CD8-positive, alpha-beta memory T cell (primary cell): ENCODE results near the gene OSGEP. TPM values are rescaled to one million over a fixed set of nuclear protein-coding genes. Genes with fewer than 3 reads are reported as not detected.

Experiments used
- CTCF ChIA-PET: fragments of 350-600 bp; sonication (Branson Sonifier 250); formaldehyde crosslinking; loops from one replicate; lab custom pipeline; 2021; ENCODE audit warnings: antibody characterized with exemption; lab: Charles Lee
- POLR2A ChIA-PET: fragments of 350-600 bp; sonication (Branson Sonifier 250); formaldehyde crosslinking; loops from one replicate; lab custom pipeline; 2021; ENCODE audit warnings: antibody characterized with exemption; lab: Charles Lee
- DNase-seq, 5 donors: peaks; one replicate each; pipeline versions ENCODE4 v3.0.0 to v3.0.0-alpha.2; 2020 to 2022; ENCODE audit warnings: mixed read lengths in 1 of 5
- H3K27ac ChIP-seq: one replicate; pipeline ENCODE4 v1.7.0; 2013; ENCODE audit warnings: low read depth, mild to moderate bottlenecking, low read length, moderate library complexity
- H3K27me3 ChIP-seq: 2 replicates; pipeline ENCODE4 v1.7.0; 2013; ENCODE audit warnings: low read length, mild to moderate bottlenecking; ENCODE audit not compliant: insufficient read depth, poor library complexity, severe bottlenecking
- H3K36me3 ChIP-seq: 2 replicates; pipeline ENCODE4 v1.7.0; 2013; ENCODE audit warnings: mild to moderate bottlenecking, low read length, moderate library complexity; ENCODE audit not compliant: insufficient read depth
- H3K4me1 ChIP-seq: 2 replicates; pipeline ENCODE4 v1.7.0; 2013; ENCODE audit warnings: mild to moderate bottlenecking, low read length, moderate library complexity; ENCODE audit not compliant: insufficient read depth
- H3K4me3 ChIP-seq: 2 replicates; pipeline ENCODE4 v1.7.0; 2013; ENCODE audit warnings: mild to moderate bottlenecking, low read length
- H3K9me3 ChIP-seq: 2 replicates; pipeline ENCODE4 v1.7.0; 2013; ENCODE audit warnings: mild to moderate bottlenecking, low read length
- H3K27ac Mint-ChIP-seq, 8 donors: one replicate each; pipeline ENCODE4 v1.8.0; 2020 to 2021; ENCODE audit warnings: mixed read lengths in 8 of 8, mild to moderate bottlenecking in 6 of 8, inconsistent platforms in 3 of 8, moderate library complexity in 3 of 8
- H3K27me3 Mint-ChIP-seq, 2 donors: one replicate each; pipeline ENCODE4 v1.8.0; 2020 to 2021; ENCODE audit warnings: mixed read lengths in 2 of 2, mild to moderate bottlenecking in 1 of 2, moderate library complexity in 1 of 2
- H3K36me3 Mint-ChIP-seq, 3 donors: one replicate each; pipeline ENCODE4 v1.8.0; 2020 to 2021; ENCODE audit warnings: mixed read lengths in 3 of 3, inconsistent platforms in 1 of 3, mild to moderate bottlenecking in 1 of 3
- H3K4me1 Mint-ChIP-seq, 3 donors: one replicate each; pipeline ENCODE4 v1.8.0; 2020 to 2021; ENCODE audit warnings: mixed read lengths in 3 of 3, inconsistent platforms in 1 of 3, mild to moderate bottlenecking in 1 of 3
- H3K4me3 Mint-ChIP-seq, 7 donors: one replicate each; pipeline ENCODE4 v1.8.0; 2020 to 2021; ENCODE audit warnings: mixed read lengths in 7 of 7, mild to moderate bottlenecking in 6 of 7, moderate library complexity in 4 of 7, inconsistent platforms in 2 of 7
- H3K9me3 Mint-ChIP-seq, 5 donors: one replicate each; pipeline ENCODE4 v1.8.0; 2020 to 2022; ENCODE audit warnings: mixed read lengths in 5 of 5, mild to moderate bottlenecking in 3 of 5, moderate library complexity in 2 of 5, inconsistent platforms in 1 of 5
- polyA plus RNA-seq: library from polyadenylated mRNA; unstranded; fragments of 300-500 nt; fragmentation: Illumina TruSeq; gene quantifications from one replicate; pipeline ENCODE4 v1.2.3, GENCODE V29; 2021
- total RNA-seq, 2 experiments: library from RNA; stranded (reverse); gene quantifications; one replicate each; pipeline ENCODE4 v1.2.3, GENCODE V29; 2021

OSGEP gene
- total RNA-seq = 10 to 100 TPM; 58.0 to 58.1 TPM
- 48.9 TPM for polyA plus RNA-seq

- Mint-ChIP-seq H3K4me3 (peak within 1 kb of the TSS in 1 of 7 donors; percentile 44), H3K27me3 (no peaks in the 10 kb centered on the region), H3K4me1 (peaks cover 20 to 36% (median 30%) of the 10 kb centered on the region in 3 donors), H3K9me3 (no peaks in the 10 kb centered on the region), H3K27ac (no peak within 1 kb of the TSS), H3K36me3 (peaks cover 5 to 34% (median 19%) of the 10 kb centered on the region in 3 donors)
- peak; percentile 96 to 99 (median 97) for DNase-seq
- peaks cover 59% of the 10 kb centered on the region for H3K36me3 ChIP-seq
- no peaks in the 10 kb centered on the region for H3K27me3 ChIP-seq
- peaks cover 25% of the 10 kb centered on the region for H3K4me1 ChIP-seq
- CTCF ChIA-PET = interaction anchor here (1.0 to 2.5 kb wide), 8 partner anchors 9 to 155 kb away, joined by 3 to 13 read pairs (median 5); partner anchors contain the start of gene PARP2
- no peaks in the 10 kb centered on the region for H3K9me3 ChIP-seq
- POLR2A ChIA-PET = interaction anchor here (0.6 to 2.2 kb wide), 10 partner anchors 10 to 786 kb away, joined by 3 to 18 read pairs (median 4); partner anchors contain the start of genes PARP2, PNP and TEP1
- peak within 1 kb of the TSS; percentile 87 for H3K27ac ChIP-seq
- peak within 1 kb of the TSS; percentile 78 for H3K4me3 ChIP-seq
Measured at GRCh38 chr14:20454516-20455354, at the start of gene OSGEP, which contains the start of gene APEX1. Gene OSGEP (minus strand): TSS chr14:20454812. CDS start chr14:20454683, 129 bp downstream. Gene APEX1 (plus strand): TSS chr14:20455226. CDS start chr14:20455646, 420 bp downstream.

- Histone ChIP-seq H3K4me3 (no peak overlapping the region), H3K27me3 (no peaks in the 10 kb centered on the region), H3K4me1 (no peaks in the 10 kb centered on the region), H3K9me3 (no peaks in the 10 kb centered on the region), H3K36me3 (no peaks in the 10 kb centered on the region), H3K27ac (no peak overlapping the region)
- no peak overlapping the region for H3K4me3 Mint-ChIP-seq
- no peaks in the 10 kb centered on the region for H3K9me3 Mint-ChIP-seq
- peaks cover 0 to 4% of the 10 kb centered on the region in 2 donors for H3K27me3 Mint-ChIP-seq
- H3K36me3 Mint-ChIP-seq = no peaks in the 10 kb centered on the region
- H3K4me1 Mint-ChIP-seq = no peaks in the 10 kb centered on the region
- no peak overlapping the region for H3K27ac Mint-ChIP-seq
- ChIA-PET POLR2A (no interaction called here), CTCF (no interaction called here)
- DNase-seq = no peak
Measured at GRCh38 chr14:20503898-20504297, 49.3 kb upstream of the OSGEP start.

- no peaks in the 10 kb centered on the region for H3K4me1 Mint-ChIP-seq
- no peak overlapping the region for H3K4me3 Mint-ChIP-seq
- Histone ChIP-seq H3K27ac (no peak overlapping the region), H3K9me3 (no peaks in the 10 kb centered on the region), H3K4me3 (no peak overlapping the region), H3K4me1 (no peaks in the 10 kb centered on the region), H3K36me3 (no peaks in the 10 kb centered on the region), H3K27me3 (no peaks in the 10 kb centered on the region)
- H3K9me3 Mint-ChIP-seq = no peaks in the 10 kb centered on the region
- ChIA-PET POLR2A (no interaction called here), CTCF (no interaction called here)
- no peaks in the 10 kb centered on the region for H3K36me3 Mint-ChIP-seq
- peaks cover 1 to 4% of the 10 kb centered on the region in 2 donors for H3K27me3 Mint-ChIP-seq
- no peak overlapping the region for H3K27ac Mint-ChIP-seq
- no peak for DNase-seq
Measured at GRCh38 chr14:20501346-20501745, 46.7 kb upstream of the OSGEP start.

GRCh38 chr14:20499881-20500280 lies 45.3 kb upstream of the OSGEP start:
- no peak for DNase-seq
- POLR2A ChIA-PET = no interaction called here
- CTCF ChIA-PET = no interaction called here
- Mint-ChIP-seq H3K4me1 (peaks cover 0 to 10% (median 7%) of the 10 kb centered on the region in 3 donors), H3K27ac (no peak overlapping the region), H3K36me3 (no peaks in the 10 kb centered on the region), H3K4me3 (no peak overlapping the region), H3K9me3 (no peaks in the 10 kb centered on the region), H3K27me3 (peaks cover 1 to 4% of the 10 kb centered on the region in 2 donors)
- Histone ChIP-seq H3K9me3 (no peaks in the 10 kb centered on the region), H3K27me3 (no peaks in the 10 kb centered on the region), H3K4me1 (no peaks in the 10 kb centered on the region), H3K36me3 (no peaks in the 10 kb centered on the region), H3K27ac (no peak overlapping the region), H3K4me3 (no peak overlapping the region)

GRCh38 chr14:20499108-20499507 lies 44.5 kb upstream of the OSGEP start:
- ChIA-PET POLR2A (no interaction called here), CTCF (no interaction called here)
- Histone ChIP-seq H3K36me3 (no peaks in the 10 kb centered on the region), H3K27ac (no peak overlapping the region), H3K4me1 (no peaks in the 10 kb centered on the region), H3K9me3 (no peaks in the 10 kb centered on the region), H3K4me3 (no peak overlapping the region), H3K27me3 (no peaks in the 10 kb centered on the region)
- Mint-ChIP-seq H3K4me3 (no peak overlapping the region), H3K4me1 (peaks cover 0 to 10% (median 9%) of the 10 kb centered on the region in 3 donors), H3K27me3 (peaks cover 1 to 4% of the 10 kb centered on the region in 2 donors), H3K9me3 (no peaks in the 10 kb centered on the region), H3K27ac (no peak overlapping the region), H3K36me3 (no peaks in the 10 kb centered on the region)
- DNase-seq = no peak

GRCh38 chr14:20498622-20499021 lies 44.0 kb upstream of the OSGEP start:
- H3K4me1 Mint-ChIP-seq = peaks cover 3 to 12% (median 11%) of the 10 kb centered on the region in 3 donors
- Histone ChIP-seq H3K9me3 (no peaks in the 10 kb centered on the region), H3K27ac (no peak overlapping the region), H3K4me3 (no peak overlapping the region), H3K36me3 (no peaks in the 10 kb centered on the region), H3K27me3 (no peaks in the 10 kb centered on the region), H3K4me1 (peaks cover 2% of the 10 kb centered on the region)
- no peak overlapping the region for H3K4me3 Mint-ChIP-seq
- H3K9me3 Mint-ChIP-seq = no peaks in the 10 kb centered on the region
- H3K36me3 Mint-ChIP-seq = no peaks in the 10 kb centered on the region
- POLR2A ChIA-PET = no interaction called here
- no peak for DNase-seq
- no peak overlapping the region for H3K27ac Mint-ChIP-seq
- CTCF ChIA-PET = no interaction called here
- peaks cover 1 to 3% of the 10 kb centered on the region in 2 donors for H3K27me3 Mint-ChIP-seq

- Histone ChIP-seq H3K4me1 (peaks cover 27% of the 10 kb centered on the region), H3K27ac (no peak overlapping the region), H3K4me3 (no peak overlapping the region), H3K27me3 (no peaks in the 10 kb centered on the region), H3K9me3 (no peaks in the 10 kb centered on the region), H3K36me3 (no peaks in the 10 kb centered on the region)
- H3K9me3 Mint-ChIP-seq = no peaks in the 10 kb centered on the region
- peaks cover 22 to 39% (median 28%) of the 10 kb centered on the region in 3 donors for H3K4me1 Mint-ChIP-seq
- peak overlapping the region in 1 of 8 donors; percentile 29 for H3K27ac Mint-ChIP-seq
- ChIA-PET POLR2A (no interaction called here), CTCF (no interaction called here)
- no peak for DNase-seq
- H3K27me3 Mint-ChIP-seq = peaks cover 0 to 1% of the 10 kb centered on the region in 2 donors
- no peak overlapping the region for H3K4me3 Mint-ChIP-seq
- no peaks in the 10 kb centered on the region for H3K36me3 Mint-ChIP-seq
Measured at GRCh38 chr14:20494935-20495766, 40.5 kb upstream of the OSGEP start.
